ENCODE data around the gene TRAP1.

TRAP1 gene

DNA sequence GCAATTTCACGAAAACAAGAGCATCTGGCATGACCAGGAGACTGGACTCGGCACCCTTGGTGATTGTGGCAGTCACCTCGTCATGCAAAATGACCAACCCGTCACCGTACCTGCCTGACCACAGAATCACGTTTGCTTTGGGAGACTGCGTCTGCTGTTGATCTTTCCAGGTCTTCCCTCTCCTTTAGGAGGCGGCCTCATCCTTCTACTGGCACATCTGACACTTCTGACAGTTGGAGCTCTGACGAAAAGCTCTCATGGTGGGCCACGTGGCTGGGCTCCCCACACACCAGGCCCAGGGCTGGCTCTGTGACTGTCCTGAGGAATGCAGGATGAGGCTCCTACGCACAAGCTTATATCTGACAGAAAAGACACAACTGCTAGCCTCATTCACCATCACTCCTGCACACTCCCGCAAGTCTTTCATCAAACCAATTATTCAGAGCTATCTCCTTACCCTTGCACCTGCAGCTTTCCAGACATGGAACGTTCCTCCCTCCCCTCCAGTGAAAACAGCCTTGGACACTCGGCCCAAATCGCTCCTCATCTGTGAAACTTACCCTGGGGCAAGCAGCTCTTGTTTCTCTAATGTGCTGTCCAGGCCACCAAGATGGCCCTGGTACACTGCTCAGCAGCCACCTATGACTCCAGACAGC, 3.6 kb downstream of the TRAP1 start:
- ATAC-seq (no peak), DNase-seq (no peak)

- no peak for ATAC-seq
- DNase-seq, result no peak
Measured at GRCh38 chr16:3712861-3713372, 4.4 kb downstream of the TRAP1 start.

DNA sequence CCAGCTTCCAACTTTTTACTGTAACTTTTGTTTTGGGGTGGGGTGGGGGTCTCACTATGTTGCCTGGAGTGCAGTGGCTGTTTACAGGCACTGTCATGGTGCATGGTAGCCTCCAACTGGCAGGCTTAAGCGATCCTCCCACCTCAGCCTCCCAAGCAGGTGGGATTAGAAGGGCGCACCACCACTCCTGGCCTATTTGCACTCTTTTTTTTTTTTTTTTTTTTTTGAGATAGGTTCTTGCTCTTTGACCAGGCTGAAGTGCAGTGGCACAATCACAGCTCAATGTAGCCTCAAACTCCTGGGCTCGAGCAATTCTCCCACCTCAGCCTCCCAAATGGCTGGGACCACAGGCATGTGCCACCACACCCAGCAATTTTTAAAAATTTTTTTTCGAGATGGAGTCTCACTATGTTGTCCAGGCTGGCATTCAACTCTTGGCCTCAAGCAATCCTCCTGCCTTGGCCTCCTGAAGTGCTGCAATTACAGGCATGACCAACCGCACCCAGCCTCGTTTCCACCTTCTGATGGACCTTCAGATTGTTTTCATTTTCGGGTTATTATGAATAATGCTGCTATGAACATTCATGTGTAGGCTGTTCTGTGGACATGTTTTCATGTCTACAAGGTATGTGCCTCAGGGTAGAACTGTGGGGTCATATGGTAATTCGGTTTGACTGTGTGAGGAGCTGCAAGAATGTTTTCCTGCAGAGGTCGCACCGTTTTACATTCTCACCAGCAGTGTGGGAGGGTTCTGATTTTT, 10.9 kb downstream of the TRAP1 start:
- DNase-seq (no peak), ATAC-seq (no peak)

DNA sequence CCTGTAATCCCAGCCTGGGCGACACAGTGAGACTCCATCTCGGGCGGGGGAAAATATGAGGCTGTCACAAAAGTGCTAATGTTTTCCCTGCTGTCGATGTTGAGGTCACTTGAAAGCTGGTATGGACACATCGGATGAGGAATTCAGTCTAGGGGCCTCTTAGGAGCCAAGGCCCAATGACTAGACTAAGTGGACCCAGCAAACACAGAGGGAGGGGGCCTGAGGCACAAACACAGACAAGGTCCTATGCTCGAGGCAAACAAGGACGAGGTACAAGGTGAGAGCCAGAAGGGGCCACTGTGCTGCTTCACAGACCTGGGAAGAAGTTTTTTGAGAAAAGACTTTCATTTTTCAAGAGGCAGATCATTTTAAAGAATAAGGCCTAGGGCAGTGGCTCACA, 15.2 kb downstream of the TRAP1 start:
- ATAC-seq (no peak), DNase-seq (no peak)

DNA sequence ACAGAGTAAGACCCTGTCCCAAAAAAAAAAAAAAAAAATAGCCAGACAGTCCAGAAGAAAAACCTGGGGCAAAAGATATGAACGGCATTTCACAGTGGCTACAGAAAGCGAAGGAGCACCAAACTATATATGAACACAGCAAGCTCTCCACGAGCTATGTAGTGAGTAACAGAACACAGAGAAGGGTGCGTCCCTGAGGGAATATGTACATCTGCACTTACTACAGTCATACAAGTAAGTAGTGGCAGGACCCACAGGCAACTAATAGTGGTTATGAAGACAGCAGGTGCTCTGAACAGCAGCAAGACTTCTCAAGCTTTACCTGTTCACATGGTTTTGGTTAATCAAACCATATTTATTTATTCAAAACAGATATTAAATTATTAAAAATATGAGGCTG, 15.8 kb downstream of the TRAP1 start:
- DNase-seq (no peak), ATAC-seq (no peak)

DNA sequence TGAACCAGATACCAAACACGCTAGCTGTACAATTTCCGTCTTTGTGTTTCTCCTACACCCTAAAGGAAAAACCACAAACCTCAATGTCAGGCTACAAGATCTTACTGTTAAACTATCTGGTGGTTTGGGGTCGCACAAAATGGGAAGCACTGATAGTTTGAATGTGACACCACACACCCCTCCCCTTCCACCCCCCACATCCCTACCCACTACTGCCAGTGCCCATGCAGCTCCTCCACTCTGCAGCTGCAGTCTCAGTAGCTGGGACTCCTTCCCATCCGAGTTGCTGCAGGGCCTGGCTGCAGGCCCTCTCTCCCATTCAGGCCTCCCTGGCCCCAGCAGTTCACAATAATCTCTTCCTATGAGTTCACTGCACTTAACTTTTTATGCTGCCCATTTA, 18.4 kb downstream of the TRAP1 start:
- ATAC-seq, result no peak
- no peak for DNase-seq

DNA sequence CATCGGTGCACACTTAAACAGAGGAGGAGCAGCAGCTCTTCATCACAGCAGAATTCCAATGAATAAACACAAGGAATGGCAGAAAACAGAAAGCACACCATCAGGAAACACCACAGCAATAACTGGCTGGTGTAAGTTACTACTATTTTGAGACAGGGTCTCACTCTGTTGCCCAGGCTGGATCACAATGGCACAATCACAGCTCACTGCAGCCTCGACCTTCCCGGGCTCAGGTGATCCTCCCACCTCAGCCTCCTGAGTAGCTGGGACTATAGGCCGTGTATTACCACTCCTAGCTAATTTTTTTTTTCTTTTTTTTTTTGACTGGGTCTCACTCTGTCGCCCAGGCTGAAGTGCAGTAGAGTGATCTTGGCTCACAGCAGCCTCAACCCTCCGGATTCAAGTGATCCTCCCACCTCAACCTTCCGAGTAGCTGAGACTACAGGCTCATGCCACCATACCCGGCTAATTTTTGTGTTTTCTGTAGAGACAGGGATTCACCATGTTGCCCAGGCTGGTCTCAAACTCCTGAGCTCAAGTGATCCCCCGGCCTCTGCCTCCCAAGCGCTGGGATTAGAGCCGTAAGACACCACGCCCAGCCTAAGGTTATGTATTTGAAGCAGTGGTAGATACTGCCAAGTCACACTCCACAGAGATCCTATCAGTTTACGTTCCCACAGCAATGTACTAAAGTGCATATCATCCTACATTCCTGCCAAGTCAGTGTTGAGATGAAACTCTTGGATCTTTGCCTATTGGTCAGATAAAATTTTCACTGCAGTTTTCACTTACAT, 20.7 kb downstream of the TRAP1 start:
- DNase-seq (no peak), ATAC-seq (no peak)

- ATAC-seq, result no peak
- no peak for DNase-seq
Measured at GRCh38 chr16:3695610-3696369, 21.5 kb downstream of the TRAP1 start.

DNA sequence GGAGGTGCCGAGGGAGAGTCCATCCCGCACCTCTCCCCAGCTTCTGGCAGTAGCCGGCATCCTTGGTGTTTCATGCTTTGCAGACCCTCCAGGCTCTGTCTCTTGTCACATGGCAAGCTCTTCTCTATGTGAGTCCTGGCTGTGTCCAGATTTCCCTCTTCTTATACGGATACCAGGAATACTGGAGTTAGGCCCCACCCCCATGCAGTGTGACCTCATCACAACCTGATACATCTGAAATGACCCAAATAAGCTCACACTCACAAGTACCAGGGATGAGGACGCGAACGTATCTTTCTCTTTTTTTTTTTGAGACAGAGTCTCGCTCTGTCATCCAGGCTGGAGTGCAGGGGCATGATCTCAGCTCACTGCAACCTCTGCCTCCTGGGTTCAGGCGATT, 23.3 kb downstream of the TRAP1 start:
- no peak for DNase-seq

DNA sequence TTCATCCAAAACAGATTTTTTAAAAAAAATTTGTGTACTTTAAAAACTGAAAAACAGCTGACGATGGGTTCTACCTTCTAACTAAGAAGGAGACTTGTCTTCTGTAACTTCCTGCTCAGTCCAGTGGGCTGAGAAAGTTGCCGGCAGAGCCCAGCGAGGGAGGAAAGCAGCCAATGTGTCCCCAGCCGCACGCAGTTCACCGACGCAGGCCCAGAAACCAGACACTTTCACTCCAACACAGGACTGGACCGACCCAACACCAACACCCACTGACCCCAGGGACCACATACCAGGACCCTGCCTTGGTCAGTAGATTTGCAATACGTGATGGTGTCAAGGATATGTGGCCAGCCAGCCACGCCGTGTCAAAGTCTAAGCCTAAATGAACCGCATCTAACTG, 25.6 kb downstream of the TRAP1 start:
- no peak for DNase-seq
- ATAC-seq, result no peak

More for the DNA sequence above, 23.3 kb downstream of the TRAP1 start:
- ATAC-seq, result no peak

GRCh38 chr16:3690980-3691720, 26.2 kb downstream of the TRAP1 start:
- ATAC-seq (no peak), DNase-seq (no peak)

DNA sequence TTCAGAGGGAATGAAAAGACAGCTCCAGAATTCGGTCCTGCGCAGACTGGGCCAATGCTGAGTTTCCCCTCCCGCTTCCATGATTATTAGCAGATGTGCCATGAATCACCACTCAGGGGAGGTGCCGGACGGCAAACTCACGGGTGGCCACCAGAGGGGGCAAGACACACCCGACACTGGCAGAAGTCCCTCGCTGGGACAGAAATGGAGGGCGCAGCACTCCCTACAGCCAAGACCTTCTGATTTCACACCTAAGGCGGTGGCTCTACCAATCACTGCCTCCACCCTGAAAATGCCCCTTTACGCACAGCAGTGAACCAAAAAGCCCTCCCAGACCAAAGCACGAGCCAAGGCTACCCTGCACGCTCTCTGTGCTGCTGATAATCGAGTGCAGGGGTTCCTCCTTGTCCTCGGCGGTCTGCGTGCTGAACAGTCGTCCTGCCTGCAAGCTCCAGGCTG, 26.8 kb downstream of the TRAP1 start:
- DNase-seq (peak; percentile 88), ATAC-seq (peak; percentile 95)

- ATAC-seq (no peak), DNase-seq (no peak)
Measured at GRCh38 chr16:3689731-3690130, 27.6 kb downstream of the TRAP1 start.

DNA sequence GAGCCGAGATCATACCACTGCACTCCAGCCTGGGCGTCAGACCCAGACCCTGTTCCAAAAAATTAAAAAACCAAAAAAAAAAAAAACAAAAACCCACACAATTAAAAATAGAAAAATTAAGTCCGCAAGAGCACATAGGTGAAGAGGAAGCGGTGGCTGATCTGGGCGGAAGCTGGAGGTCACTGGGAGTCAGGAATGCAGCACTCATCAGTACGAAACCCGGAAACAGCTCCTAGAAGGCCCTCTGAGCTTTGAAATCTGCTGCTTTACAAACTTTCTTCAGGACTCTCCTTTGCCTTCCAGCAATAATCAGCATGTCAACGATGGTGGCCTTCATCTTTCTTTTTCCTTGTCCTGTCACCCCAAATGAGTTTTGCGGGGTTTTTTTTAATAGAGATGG, 29.5 kb downstream of the TRAP1 start:
- ATAC-seq (no peak), DNase-seq (no peak)

DNA sequence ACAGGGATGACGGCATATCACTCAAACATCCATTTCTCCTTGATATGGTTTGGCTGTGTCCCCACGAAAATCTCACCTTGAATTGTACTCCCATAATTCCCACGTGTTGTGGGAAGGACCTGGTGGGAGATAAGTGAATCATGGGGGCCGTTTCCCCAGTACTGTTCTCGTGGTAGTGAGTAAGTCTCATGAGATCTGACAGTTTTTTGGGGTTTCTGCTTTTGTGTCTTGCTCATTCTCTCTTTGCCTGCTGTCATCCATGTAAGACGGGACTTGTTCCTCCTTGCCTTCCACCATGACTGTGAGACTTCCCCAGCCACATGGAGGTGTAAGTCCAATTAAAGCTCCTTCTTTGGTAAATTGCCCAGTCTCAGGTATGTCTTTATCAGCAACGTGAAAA, 30.3 kb downstream of the TRAP1 start:
- DNase-seq, result no peak

GRCh38 chr16:3681206-3681605, 36.1 kb downstream of the TRAP1 start:
- ATAC-seq, result no peak
- DNase-seq, result no peak

More for the DNA sequence above, 30.3 kb downstream of the TRAP1 start:
- ATAC-seq, result no peak

DNA sequence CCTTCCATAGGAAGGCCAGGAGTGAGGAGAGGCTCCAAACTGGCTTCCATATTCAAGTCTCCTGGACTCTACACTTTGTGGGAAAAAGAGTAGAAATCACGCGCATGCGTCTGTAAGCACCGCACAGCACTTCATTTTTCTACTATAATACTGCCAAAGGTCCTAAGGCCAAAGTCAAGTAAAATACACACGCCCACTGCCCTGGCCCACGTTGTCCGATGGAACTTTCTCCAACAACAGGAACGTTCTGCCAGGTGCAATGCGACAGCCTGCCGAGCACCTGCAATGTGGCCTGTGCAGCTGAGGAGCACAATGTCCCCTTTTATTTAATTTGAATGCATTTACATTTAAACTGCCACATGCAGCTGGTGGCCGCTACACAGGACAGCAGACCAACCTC, 39.3 kb downstream of the TRAP1 start:
- DNase-seq (no peak), ATAC-seq (no peak)

GRCh38 chr16:3675601-3676130, 41.7 kb downstream of the TRAP1 start:
- no peak for DNase-seq
- no peak for ATAC-seq

DNA sequence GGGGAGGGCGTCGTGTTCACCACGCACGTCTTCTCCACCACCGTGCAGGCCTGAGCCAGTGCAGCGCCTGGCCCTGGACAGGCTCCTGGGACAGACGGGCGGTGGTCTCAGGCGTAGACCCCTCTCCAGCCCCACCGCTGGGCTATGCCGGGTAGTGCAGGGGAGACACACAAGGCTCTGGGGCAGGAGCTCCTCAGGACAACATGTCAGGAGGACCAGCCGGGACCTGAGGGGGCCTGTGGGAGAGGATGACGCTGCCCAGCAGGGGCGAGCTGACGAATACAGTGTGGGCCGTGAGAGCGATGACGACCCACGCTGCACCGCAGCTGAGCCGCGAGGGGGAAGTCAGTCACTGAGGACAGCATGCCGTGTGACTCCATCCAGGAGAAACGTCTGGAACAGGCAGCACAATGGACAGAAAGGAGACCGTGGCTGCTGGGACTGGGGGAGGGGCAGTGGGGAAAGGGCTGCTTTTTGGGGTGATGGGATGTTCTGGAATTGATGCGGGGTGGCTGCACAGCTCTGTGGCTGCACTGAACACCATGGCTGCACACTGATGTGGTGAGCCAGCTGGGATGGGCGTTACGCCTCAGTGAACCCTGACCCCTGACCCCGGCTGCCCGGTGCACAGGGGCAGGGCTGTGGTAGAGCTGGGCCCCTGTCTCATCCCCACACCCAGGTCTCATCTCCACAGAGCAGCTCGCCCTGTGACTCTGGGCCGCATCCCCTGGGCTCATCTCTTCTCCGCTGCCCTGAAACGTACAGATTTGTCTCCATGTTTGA, 42.6 kb downstream of the TRAP1 start:
- no peak for ATAC-seq

GRCh38 chr16:3673676-3674377, 43.5 kb downstream of the TRAP1 start:
- ATAC-seq (peak; percentile 19), DNase-seq (no peak)

More for the DNA sequence above, 42.6 kb downstream of the TRAP1 start:
- DNase-seq, result no peak

Data from stimulated activated naive CD8-positive, alpha-beta T cell treated with anti-CD3 and anti-CD28 coated beads, Interleukin-15, Interleukin-2, amounts not matched to agents 100 U/mL and 50 U/mL, for 24 hours (primary cell).